ENCODE measurements around the gene IL20RA.

DNA sequence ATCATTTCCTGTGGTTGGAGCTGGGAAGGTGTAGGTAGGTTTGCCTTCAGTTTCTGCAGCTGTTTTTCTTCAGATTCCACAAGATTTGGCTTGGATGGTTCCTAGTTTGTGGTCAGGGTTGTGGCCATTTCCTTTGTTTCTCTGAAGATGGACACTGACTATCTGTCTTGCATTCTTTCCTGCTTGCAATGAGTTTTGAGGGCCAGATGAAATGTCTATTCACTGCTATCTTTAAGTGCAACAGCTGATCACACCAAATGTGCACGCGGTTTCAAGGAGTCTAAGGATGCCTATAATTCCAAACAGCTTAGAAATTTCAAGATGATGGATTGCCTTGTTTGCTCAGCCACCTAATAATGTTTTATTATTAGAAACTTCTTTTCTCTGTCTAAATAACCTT lies 28.4 kb downstream of the IL20RA start:
- TF ChIP-seq, protein P1, sequence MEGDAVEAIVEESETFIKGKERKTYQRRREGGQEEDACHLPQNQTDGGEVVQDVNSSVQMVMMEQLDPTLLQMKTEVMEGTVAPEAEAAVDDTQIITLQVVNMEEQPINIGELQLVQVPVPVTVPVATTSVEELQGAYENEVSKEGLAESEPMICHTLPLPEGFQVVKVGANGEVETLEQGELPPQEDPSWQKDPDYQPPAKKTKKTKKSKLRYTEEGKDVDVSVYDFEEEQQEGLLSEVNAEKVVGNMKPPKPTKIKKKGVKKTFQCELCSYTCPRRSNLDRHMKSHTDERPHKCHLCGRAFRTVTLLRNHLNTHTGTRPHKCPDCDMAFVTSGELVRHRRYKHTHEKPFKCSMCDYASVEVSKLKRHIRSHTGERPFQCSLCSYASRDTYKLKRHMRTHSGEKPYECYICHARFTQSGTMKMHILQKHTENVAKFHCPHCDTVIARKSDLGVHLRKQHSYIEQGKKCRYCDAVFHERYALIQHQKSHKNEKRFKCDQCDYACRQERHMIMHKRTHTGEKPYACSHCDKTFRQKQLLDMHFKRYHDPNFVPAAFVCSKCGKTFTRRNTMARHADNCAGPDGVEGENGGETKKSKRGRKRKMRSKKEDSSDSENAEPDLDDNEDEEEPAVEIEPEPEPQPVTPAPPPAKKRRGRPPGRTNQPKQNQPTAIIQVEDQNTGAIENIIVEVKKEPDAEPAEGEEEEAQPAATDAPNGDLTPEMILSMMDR (IDR thresholded peaks at IDR 0.05) = no peak
- TF ChIP-seq EP300 (IDR thresholded peaks at IDR 0.05) = no peak
- no peak for TF ChIP-seq POLR2AphosphoS5 (IDR thresholded peaks at IDR 0.05)
